ENCODE data around the gene HOTAIR.

HOTAIR gene

GRCh38 chr12:53950789-53951576 lies 23.8 kb downstream of the HOTAIR start:
- H3K9me3 ChIP-seq (ENCODE audit: control insufficient read depth, insufficient read depth, low read length): no peaks in the 10 kb centered on the region
- no peak overlapping the region for H3K9ac ChIP-seq (ENCODE audit: low read depth, low read length)
- no peaks in the 10 kb centered on the region for H3K36me3 ChIP-seq (ENCODE audit: insufficient read depth, low read length)
- H3K4me1 ChIP-seq (ENCODE audit: insufficient read depth, low read length): peaks cover 9% of the 10 kb centered on the region; the same call in 1 of the 2 replicates

- Histone ChIP-seq H3K9me3 (ENCODE audit: control insufficient read depth, insufficient read depth, low read length) (no peaks in the 10 kb centered on the region), H3K36me3 (ENCODE audit: insufficient read depth, low read length) (no peaks in the 10 kb centered on the region), H3K9ac (ENCODE audit: low read depth, low read length) (no peak overlapping the region), H3K4me1 (ENCODE audit: insufficient read depth, low read length) (peaks cover 6% of the 10 kb centered on the region; the same call in 1 of the 2 replicates)
Measured at GRCh38 chr12:53950437-53950773, 24.3 kb downstream of the HOTAIR start.

- no peaks in the 10 kb centered on the region for H3K36me3 ChIP-seq (ENCODE audit: insufficient read depth, low read length)
- peaks cover 6% of the 10 kb centered on the region; the same call in 1 of the 2 replicates for H3K4me1 ChIP-seq (ENCODE audit: insufficient read depth, low read length)
- no peaks in the 10 kb centered on the region for H3K9me3 ChIP-seq (ENCODE audit: control insufficient read depth, insufficient read depth, low read length)
- H3K9ac ChIP-seq (ENCODE audit: low read depth, low read length): no peak overlapping the region
Measured at GRCh38 chr12:53949631-53950436, 24.9 kb downstream of the HOTAIR start.

GRCh38 chr12:53948650-53949593 lies 25.8 kb downstream of the HOTAIR start:
- Histone ChIP-seq H3K9me3 (ENCODE audit: control insufficient read depth, insufficient read depth, low read length) (no peaks in the 10 kb centered on the region), H3K36me3 (ENCODE audit: insufficient read depth, low read length) (no peaks in the 10 kb centered on the region), H3K4me1 (ENCODE audit: insufficient read depth, low read length) (peaks cover 6% of the 10 kb centered on the region; the same call in 1 of the 2 replicates)

GRCh38 chr12:53947743-53948142 lies 27.0 kb downstream of the HOTAIR start:
- 0 out of 2 replicates have a peak, but pooled peaks cover 2% of the 10 kb centered on the region for H3K4me1 ChIP-seq (ENCODE audit: insufficient read depth, low read length)
- H3K36me3 ChIP-seq (ENCODE audit: insufficient read depth, low read length): no peaks in the 10 kb centered on the region
- no peak overlapping the region for H3K9ac ChIP-seq (ENCODE audit: low read depth, low read length)
- no peaks in the 10 kb centered on the region for H3K9me3 ChIP-seq (ENCODE audit: control insufficient read depth, insufficient read depth, low read length)

More at GRCh38 chr12:53948650-53949593, 25.8 kb downstream of the HOTAIR start:
- no peak overlapping the region for H3K9ac ChIP-seq (ENCODE audit: low read depth, low read length)

GRCh38 chr12:53944907-53945847 lies 29.6 kb downstream of the HOTAIR start:
- Histone ChIP-seq H3K9me3 (ENCODE audit: control insufficient read depth, insufficient read depth, low read length) (no peaks in the 10 kb centered on the region), H3K4me1 (ENCODE audit: insufficient read depth, low read length) (no peaks in the 10 kb centered on the region), H3K36me3 (ENCODE audit: insufficient read depth, low read length) (no peaks in the 10 kb centered on the region), H3K9ac (ENCODE audit: low read depth, low read length) (no peak overlapping the region)

GRCh38 chr12:53944209-53944608 lies 30.5 kb downstream of the HOTAIR start:
- H3K9ac ChIP-seq (ENCODE audit: low read depth, low read length): no peak overlapping the region
- H3K36me3 ChIP-seq (ENCODE audit: insufficient read depth, low read length): no peaks in the 10 kb centered on the region
- no peaks in the 10 kb centered on the region for H3K4me1 ChIP-seq (ENCODE audit: insufficient read depth, low read length)
- no peaks in the 10 kb centered on the region for H3K9me3 ChIP-seq (ENCODE audit: control insufficient read depth, insufficient read depth, low read length)

GRCh38 chr12:53942467-53942997 lies 32.2 kb downstream of the HOTAIR start:
- Histone ChIP-seq H3K9ac (ENCODE audit: low read depth, low read length) (no peak overlapping the region), H3K9me3 (ENCODE audit: control insufficient read depth, insufficient read depth, low read length) (no peaks in the 10 kb centered on the region), H3K36me3 (ENCODE audit: insufficient read depth, low read length) (no peaks in the 10 kb centered on the region), H3K4me1 (ENCODE audit: insufficient read depth, low read length) (no peaks in the 10 kb centered on the region)

GRCh38 chr12:53941750-53942149 lies 33.0 kb downstream of the HOTAIR start:
- Histone ChIP-seq H3K9me3 (ENCODE audit: control insufficient read depth, insufficient read depth, low read length) (no peaks in the 10 kb centered on the region), H3K9ac (ENCODE audit: low read depth, low read length) (no peak overlapping the region), H3K4me1 (ENCODE audit: insufficient read depth, low read length) (no peaks in the 10 kb centered on the region), H3K36me3 (ENCODE audit: insufficient read depth, low read length) (no peaks in the 10 kb centered on the region)

- H3K36me3 ChIP-seq (ENCODE audit: insufficient read depth, low read length): no peaks in the 10 kb centered on the region
- no peaks in the 10 kb centered on the region for H3K9me3 ChIP-seq (ENCODE audit: control insufficient read depth, insufficient read depth, low read length)
- H3K9ac ChIP-seq (ENCODE audit: low read depth, low read length): no peak overlapping the region
- H3K4me1 ChIP-seq (ENCODE audit: insufficient read depth, low read length): no peaks in the 10 kb centered on the region
Measured at GRCh38 chr12:53941187-53941586, 33.6 kb downstream of the HOTAIR start.

- H3K36me3 ChIP-seq (ENCODE audit: insufficient read depth, low read length): no peaks in the 10 kb centered on the region
- no peaks in the 10 kb centered on the region for H3K9me3 ChIP-seq (ENCODE audit: control insufficient read depth, insufficient read depth, low read length)
- no peak overlapping the region for H3K9ac ChIP-seq (ENCODE audit: low read depth, low read length)
- no peaks in the 10 kb centered on the region for H3K4me1 ChIP-seq (ENCODE audit: insufficient read depth, low read length)
Measured at GRCh38 chr12:53940443-53941014, 34.2 kb downstream of the HOTAIR start.

- Histone ChIP-seq H3K9me3 (ENCODE audit: control insufficient read depth, insufficient read depth, low read length) (no peaks in the 10 kb centered on the region), H3K9ac (ENCODE audit: low read depth, low read length) (peak overlapping the region; percentile 7; the same call in 1 of the 2 replicates), H3K36me3 (ENCODE audit: insufficient read depth, low read length) (no peaks in the 10 kb centered on the region), H3K4me1 (ENCODE audit: insufficient read depth, low read length) (no peaks in the 10 kb centered on the region)
Measured at GRCh38 chr12:53939141-53940108, 35.3 kb downstream of the HOTAIR start.

Data from ES-I3 (cell line).